GM21737 (cell line): ENCODE results near the gene MAD1L1.

Experiments used
- ATAC-seq: cut with Tn5 transposase; IDR thresholded peaks from one replicate; pipeline ENCODE4 v1.9.1; 2021; ENCODE audit warnings: mild to moderate bottlenecking, moderate library complexity; ENCODE audit not compliant: unreplicated experiment

The MAD1L1 gene

DNA sequence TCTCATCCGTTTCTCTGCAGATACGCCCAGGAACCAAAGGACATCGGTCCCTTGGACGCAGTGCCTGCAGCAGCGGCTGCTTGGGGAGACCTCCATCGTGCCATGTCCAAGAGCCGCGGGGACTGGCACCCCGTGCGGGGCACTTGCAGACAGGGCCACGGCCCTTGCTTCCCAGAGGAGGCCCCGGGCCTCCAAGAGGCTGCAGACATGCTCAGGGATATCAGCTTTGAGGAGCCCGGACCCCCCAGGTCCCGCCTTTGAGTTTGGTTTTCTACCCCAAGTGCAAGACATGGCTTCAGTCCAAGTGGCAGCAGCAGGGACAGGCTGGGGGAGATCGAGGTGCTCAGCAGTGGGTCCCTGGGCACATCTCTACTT lies 283.1 kb downstream of the MAD1L1 start:
- ATAC-seq: no peak

- no peak for ATAC-seq
Observed at GRCh38 chr7:1948887-1949680, 283.7 kb downstream of the MAD1L1 start.

DNA sequence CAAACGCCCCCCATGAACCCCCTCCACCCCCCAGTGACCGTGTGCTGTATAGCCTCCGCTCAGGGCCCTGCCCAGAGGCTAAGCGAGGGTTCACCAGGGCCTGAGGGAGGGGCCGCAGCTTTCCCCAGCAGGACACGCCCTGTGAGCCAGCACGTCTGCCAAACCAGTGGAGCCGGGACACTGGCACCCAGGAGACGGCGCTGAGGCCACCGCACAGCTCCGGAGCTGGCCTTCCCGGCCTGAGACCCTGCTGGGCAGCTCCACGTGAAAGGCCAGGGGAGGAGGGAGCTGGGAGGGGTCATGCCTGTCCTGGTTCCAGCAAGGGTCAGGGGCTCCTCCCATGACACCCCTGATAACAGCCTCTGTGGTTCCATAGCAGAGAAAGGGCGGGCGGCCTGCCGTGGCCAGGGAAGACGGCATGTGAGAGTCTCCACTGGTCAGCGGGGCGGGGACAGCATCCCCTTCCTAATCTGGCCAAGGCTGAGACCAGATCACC lies 284.4 kb downstream of the MAD1L1 start:
- ATAC-seq: no peak

- ATAC-seq: no peak
Observed at GRCh38 chr7:1947586-1948217, 285.0 kb downstream of the MAD1L1 start.

DNA sequence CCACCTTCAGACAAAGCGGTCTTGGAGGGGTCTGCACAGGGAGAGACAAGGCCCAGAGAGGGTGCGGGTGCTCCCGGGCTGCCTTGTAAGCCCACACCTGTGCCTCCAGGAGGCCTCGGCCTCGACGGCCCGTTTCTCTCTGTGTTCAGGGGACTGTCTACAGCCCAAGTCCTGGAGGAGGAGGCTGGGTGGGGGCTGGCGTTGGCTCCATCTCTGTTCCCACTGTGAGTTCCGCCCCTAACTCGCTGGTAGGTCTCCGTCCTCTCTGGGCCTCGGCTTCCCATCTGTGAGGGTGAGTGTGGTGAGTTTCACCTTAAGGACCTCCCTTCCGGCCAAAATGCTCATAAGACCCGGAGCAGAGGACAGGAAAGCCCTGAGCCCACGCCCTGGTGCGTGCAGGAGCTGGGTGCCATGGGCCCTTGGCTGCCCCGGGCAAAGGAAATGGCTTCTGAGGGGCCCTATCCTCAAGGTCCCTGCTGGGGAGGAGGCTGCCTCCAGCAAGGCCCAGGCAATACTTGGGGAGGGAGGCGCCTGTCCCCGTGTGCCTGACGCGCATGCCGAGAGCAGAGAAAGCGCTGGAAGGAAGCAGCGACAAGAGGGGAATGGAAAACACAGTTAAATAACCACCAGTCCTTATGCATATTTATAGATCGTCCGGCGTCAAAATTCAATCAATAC lies 285.8 kb downstream of the MAD1L1 start:
- no peak for ATAC-seq

- ATAC-seq: no peak
Observed at GRCh38 chr7:1946025-1946772, 286.5 kb downstream of the MAD1L1 start.

- no peak for ATAC-seq
Observed at GRCh38 chr7:1945558-1945957, 287.2 kb downstream of the MAD1L1 start.

GRCh38 chr7:1944619-1945210 lies 288.0 kb downstream of the MAD1L1 start:
- no peak for ATAC-seq

- no peak for ATAC-seq
Observed at GRCh38 chr7:1943933-1944618, 288.7 kb downstream of the MAD1L1 start.

DNA sequence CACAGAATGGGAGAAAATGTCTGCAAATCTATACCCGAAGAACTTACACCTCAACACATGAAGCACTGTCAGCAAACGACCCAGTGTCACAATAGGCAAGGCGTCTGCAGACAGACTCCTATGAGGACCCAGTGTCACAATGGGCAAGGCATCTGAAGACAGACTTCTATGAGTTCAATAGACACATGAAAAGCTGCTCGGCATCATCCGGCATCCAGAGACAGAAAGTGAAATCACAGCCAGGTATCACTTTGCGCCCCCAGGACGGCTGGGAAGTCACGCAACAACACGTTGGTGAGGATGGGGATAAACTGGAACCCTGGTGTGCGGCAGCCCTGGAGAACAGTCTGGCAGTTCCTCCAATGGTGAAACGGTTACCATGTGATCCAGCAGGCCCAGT lies 289.4 kb downstream of the MAD1L1 start:
- ATAC-seq: no peak

GRCh38 chr7:1942941-1943289 lies 289.8 kb downstream of the MAD1L1 start:
- ATAC-seq: no peak

DNA sequence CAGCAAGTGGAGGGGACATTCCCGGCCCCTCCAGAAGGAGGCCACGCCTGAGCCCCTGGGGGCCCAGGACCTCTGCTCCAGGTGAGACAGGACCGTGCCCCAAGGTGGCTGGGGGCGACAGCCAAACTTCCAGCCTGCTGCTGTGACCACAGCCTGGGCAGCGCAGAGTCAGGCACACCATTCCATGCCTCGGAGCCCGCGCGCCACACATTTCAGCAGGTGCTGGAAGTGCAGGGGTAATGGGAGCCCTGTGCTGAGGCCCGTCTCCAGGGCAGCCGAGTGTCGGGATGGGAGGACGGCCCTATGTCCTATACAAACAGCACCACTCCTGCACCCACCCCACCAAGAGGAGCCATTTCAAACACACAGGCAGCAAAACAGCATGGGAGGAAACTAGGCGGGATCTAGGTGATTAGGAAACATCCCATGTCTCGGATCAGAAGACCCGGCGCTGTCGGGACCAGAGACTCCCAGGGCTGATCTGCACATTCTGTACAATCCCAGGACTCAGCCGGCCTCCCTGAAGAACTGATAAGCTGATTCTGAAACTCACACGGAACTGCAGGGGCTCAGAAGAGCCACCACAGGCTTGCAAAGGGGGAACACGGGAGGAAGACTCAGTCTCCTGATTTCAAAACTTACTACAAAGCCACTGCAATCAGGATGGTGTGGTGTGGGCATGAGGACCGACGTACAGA lies 290.4 kb downstream of the MAD1L1 start:
- ATAC-seq: no peak

GRCh38 chr7:1941464-1942242 lies 291.1 kb downstream of the MAD1L1 start:
- ATAC-seq: no peak

GRCh38 chr7:1940863-1941262 lies 291.9 kb downstream of the MAD1L1 start:
- ATAC-seq: peak; percentile 11

GRCh38 chr7:1940402-1940786 lies 292.4 kb downstream of the MAD1L1 start:
- peak; percentile 86 for ATAC-seq

GRCh38 chr7:1939434-1940401 lies 293.0 kb downstream of the MAD1L1 start:
- ATAC-seq: no peak

DNA sequence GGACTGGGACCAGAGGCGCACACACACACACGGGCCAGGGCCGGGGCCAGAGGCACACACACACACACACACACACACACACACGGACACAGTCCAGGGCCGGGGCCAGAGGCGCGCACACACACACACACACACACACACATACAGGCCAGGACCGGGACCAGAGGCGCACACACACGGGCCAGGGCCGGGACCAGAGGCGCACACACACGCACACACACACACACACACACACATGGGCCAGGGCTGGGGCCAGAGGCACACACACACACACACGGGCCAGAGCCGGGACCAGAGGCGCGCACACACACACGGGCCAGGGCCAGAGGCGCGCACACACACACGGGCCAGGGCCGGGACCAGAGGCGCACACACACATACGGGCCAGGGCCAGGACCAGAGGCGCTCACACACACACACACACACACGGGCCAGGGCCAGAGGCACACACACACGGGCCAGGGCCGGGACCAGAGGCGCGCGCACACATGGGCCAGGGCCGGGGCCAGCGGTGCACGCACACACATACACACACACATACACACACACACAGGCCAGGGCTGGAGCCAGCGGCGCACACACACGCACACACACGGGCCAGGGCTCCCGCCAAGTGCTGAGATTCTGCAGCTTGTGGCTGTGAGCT lies 293.8 kb downstream of the MAD1L1 start:
- no peak for ATAC-seq
